HG03045 (cell line): ENCODE data around the gene MED12L.

Experiments
- ATAC-seq: cut with Tn5 transposase; IDR thresholded peaks from one replicate; pipeline ENCODE4 v1.9.1; 2021; ENCODE audit warnings: mild to moderate bottlenecking, moderate library complexity; ENCODE audit not compliant: unreplicated experiment

Gene MED12L

GRCh38 chr3:151283907-151284461, 198.5 kb downstream of the MED12L start:
- ATAC-seq = no peak

GRCh38 chr3:151285940-151286339, 200.5 kb downstream of the MED12L start:
- ATAC-seq = no peak

- no peak for ATAC-seq
Observed at GRCh38 chr3:151289445-151289844, 204.0 kb downstream of the MED12L start.

GRCh38 chr3:151290673-151291072, 205.2 kb downstream of the MED12L start:
- no peak for ATAC-seq

- ATAC-seq = no peak
Observed at GRCh38 chr3:151293127-151293526, 207.7 kb downstream of the MED12L start.

GRCh38 chr3:151296226-151296625, 210.8 kb downstream of the MED12L start:
- no peak for ATAC-seq

- ATAC-seq = no peak
Observed at GRCh38 chr3:151297429-151297828, 212.0 kb downstream of the MED12L start.

GRCh38 chr3:151299006-151299405, 213.5 kb downstream of the MED12L start:
- no peak for ATAC-seq

- no peak for ATAC-seq
Observed at GRCh38 chr3:151300539-151300938, 215.1 kb downstream of the MED12L start.

- no peak for ATAC-seq
Observed at GRCh38 chr3:151301787-151302186, 216.3 kb downstream of the MED12L start.

- ATAC-seq = no peak
Observed at GRCh38 chr3:151303751-151304150, 218.3 kb downstream of the MED12L start.

- ATAC-seq = no peak
Observed at GRCh38 chr3:151305060-151305774, 219.8 kb downstream of the MED12L start.

GRCh38 chr3:151305775-151306151, 220.3 kb downstream of the MED12L start:
- ATAC-seq = no peak

GRCh38 chr3:151306168-151306810, 220.8 kb downstream of the MED12L start:
- ATAC-seq = no peak

- ATAC-seq = no peak
Observed at GRCh38 chr3:151307131-151307530, 221.7 kb downstream of the MED12L start.

GRCh38 chr3:151307583-151308488, 222.4 kb downstream of the MED12L start:
- no peak for ATAC-seq

GRCh38 chr3:151309566-151309965, 224.1 kb downstream of the MED12L start:
- ATAC-seq = no peak

- ATAC-seq = no peak
Observed at GRCh38 chr3:151312972-151313371, 227.5 kb downstream of the MED12L start.

- ATAC-seq = no peak
Observed at GRCh38 chr3:151314137-151314536, 228.7 kb downstream of the MED12L start.

- no peak for ATAC-seq
Observed at GRCh38 chr3:151314593-151314992, 229.1 kb downstream of the MED12L start.

GRCh38 chr3:151315136-151315535, 229.7 kb downstream of the MED12L start:
- no peak for ATAC-seq
